Erythroblast (primary cell): ENCODE data around the gene TCAP.
"Not testable (repeated sequence)": the region's sequence is repeated elsewhere in the genome, so short reads cannot be mapped to it uniquely, and the experiment has no call there.

Experiments used
- DNase-seq, 2 experiments: peaks; one replicate each; lab custom pipeline; 2025; lab: John Stamatoyannopoulos, UW
- GATA1 ChIP-seq: IDR thresholded peaks from 2 replicates; pipeline ENCODE4 v1.6.1; 2011; ENCODE audit warnings: low read depth, mild to moderate bottlenecking, control low read depth, low read length, moderate library complexity
- POLR2A ChIP-seq: IDR thresholded peaks from 2 replicates; pipeline ENCODE4 v1.6.1; 2011; ENCODE audit warnings: mild to moderate bottlenecking, low read length

Gene TCAP

GRCh38 chr17:39709998-39710964, 45.1 kb downstream of the TCAP start:
- DNase-seq, result no peak
- TF ChIP-seq GATA1 (no peak), POLR2A (no peak)

GRCh38 chr17:39711071-39711470, 45.9 kb downstream of the TCAP start:
- DNase-seq, result not testable (repeated sequence)

- TF ChIP-seq POLR2A (no peak), GATA1 (no peak)
- no peak for DNase-seq
Observed at GRCh38 chr17:39711851-39712250, 46.7 kb downstream of the TCAP start.

- TF ChIP-seq POLR2A, result no peak
- TF ChIP-seq GATA1, result no peak
- no peak for DNase-seq
Observed at GRCh38 chr17:39714234-39714633, 49.1 kb downstream of the TCAP start.

- DNase-seq, result no peak
- TF ChIP-seq POLR2A (no peak), GATA1 (no peak)
Observed at GRCh38 chr17:39715375-39716072, 50.4 kb downstream of the TCAP start.
